CD4-positive, alpha-beta T cell treated with Interleukin-21 for 1 hour (primary cell): Measurements from ENCODE around the gene OR4K5.
"Not testable (repeated sequence)": the region's sequence is repeated elsewhere in the genome, so short reads cannot be mapped to it uniquely, and the experiment has no call there.

ENCODE experiments used
- DNase-seq: peaks from one replicate; pipeline ENCODE4 v3.0.0-alpha.2; 2020

OR4K5 gene, protein sequence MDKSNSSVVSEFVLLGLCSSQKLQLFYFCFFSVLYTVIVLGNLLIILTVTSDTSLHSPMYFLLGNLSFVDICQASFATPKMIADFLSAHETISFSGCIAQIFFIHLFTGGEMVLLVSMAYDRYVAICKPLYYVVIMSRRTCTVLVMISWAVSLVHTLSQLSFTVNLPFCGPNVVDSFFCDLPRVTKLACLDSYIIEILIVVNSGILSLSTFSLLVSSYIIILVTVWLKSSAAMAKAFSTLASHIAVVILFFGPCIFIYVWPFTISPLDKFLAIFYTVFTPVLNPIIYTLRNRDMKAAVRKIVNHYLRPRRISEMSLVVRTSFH

DNA sequence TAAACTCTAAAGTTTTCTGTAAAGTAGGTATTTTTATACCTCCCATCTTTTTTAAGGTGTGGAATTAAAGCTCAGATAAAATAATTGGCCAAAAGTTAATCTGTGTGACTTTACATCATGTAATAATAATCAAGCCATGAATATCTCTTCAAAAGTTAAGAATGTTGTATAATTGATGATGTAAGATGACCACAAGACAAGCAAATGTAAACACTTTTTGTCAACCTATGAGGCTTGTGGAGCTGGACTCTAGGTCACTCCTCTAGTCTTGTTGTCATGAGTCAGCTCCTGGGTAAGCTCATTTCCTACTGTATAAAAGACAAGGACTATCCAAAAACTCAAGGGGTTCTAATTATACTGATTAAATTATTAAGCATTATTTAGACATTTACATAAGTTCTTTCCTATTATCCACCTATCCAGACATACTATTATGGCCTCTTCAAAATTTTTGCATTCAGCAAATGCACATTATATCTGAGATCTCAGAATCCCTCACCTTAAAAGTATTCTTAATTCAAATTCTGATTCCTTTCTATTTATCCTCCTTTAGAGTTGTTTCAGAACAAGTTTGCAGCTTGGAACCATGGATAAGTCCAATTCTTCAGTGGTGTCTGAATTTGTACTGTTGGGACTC is at the start of gene OR4K5:
OR4K5 (plus strand) TSS at position 587 of the 637 bp plus-strand sequence; CDS start at position 587, 0 bp downstream.
- no peak for DNase-seq

DNA sequence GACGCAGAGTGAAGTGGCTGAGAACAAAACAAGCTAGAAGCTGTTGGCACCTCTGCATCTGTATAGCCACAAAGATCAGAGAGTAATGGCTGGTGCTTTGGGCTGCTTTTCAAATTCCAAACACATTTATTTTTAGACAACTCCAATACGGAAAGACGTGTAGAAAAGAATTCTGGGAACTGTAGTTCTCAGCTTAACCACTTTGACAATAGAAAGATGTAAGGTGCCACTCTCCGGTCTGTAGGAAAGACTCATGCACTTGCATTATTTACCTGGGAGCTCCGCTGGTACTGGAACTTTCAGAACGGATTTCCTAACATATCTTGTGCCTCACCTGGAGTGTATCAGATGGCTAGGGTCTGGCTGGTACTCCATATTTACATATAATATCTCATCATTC is 47.2 kb upstream of the OR4K5 start:
- DNase-seq, result no peak

DNA sequence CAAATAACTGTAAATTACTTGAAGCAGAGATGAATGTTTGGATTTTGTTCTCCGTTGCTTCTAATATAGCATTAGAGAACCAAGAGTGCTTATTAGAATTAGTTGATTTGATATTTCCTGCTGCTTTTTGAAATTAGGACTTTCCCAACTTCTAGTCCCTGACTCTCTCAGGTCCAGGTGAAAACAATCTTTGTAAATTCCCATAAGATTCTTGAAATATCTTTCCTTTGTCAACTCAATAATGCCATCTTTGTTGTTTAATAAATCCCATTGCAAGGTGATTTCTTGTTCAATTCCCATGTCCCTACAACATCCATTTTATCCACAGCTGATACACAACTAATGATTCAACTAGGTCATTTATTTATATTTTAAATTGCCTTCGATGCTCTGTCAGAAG is 45.6 kb upstream of the OR4K5 start, which contains the start of gene OR4K2:
OR4K2 (plus strand) TSS at position 301 of the 400 bp plus-strand sequence. CDS start 1,126 bp downstream, outside the sequence.
- DNase-seq, result no peak

DNA sequence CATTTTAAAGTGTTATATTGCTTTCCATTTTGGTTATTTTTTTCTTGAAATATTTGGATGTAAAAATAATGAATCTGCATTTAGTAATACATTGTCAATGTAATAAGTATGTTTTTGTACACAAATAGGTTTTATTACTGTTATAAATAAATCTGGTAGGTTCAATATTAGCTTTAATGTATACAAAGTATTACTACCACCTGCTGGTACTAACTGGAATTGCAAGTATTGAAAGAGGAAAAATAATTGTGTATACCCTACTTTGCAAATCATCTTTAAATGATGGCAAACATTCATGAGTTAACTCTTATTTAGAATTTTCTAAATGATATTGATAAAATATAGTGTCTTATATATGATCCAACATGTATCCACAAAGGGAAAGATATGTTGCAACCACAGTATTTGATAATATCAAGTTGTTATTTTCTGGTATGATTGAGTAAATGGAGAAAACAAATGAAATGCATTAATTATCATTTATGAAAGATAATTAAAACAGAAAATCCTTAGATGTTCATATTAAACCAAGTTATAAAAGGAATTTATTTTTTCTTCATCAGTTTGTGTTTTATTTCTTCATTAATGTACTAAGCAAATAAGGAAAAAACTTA is 42.3 kb upstream of the OR4K5 start:
- peak; percentile 25 for DNase-seq

DNA sequence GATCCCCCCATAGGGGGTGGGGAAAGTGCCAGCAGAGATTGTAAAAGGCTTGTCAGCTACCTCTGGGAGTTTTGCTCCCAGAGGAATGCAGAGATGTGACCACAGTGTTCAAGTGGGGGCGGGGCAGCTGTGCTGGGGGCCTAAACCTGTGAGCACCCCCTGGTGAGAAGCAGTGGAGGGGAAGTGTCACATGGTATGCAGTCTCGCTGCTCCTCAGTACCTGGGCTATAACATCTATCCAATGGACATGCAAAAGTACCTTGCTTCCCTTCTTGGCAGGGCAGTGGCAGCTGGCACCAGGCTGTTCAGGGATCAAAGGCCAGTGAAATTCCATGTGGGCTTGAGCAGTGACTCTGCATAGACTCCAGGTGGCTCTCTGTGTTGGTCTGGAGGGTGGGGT is 25.1 kb upstream of the OR4K5 start:
- DNase-seq, result no peak

DNA sequence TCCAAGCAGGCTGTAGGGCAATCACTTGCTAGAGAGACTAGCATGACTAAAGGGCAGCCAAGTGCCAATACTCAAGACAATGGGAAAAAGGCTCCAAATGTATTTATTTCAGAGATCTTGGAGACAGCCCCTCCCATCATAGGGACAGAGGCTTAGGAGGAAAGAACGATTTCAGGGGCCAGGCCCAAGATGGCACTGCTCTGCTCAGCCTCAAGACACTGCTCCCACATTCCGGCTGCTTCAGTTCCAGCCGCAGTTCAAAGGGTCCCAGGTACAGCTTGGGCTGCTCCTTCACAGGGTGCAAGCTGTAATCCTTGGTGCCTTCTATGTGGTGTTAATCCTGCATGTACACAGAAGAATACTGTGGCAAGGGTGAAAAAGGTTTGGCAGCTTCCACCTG is 19.4 kb upstream of the OR4K5 start:
- DNase-seq, result no peak

DNA sequence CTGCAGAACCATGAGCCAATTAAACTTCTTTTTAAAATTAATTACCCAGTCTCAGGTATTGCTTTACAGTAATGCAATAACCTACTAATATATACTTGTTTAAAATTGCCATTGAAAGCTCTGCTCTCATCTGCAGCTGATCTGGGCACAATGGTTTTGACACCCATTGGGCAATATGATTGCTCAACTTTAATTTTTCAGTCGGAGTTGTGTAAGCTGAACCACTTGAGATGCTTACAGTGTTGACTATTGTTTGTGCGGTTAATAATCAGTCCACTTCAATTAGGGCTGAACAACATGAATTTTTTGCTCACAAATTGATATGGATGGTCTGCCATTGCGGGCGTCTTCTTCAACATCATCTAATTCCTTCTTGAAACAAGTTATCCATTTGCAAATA is 18.0 kb upstream of the OR4K5 start:
- no peak for DNase-seq

DNA sequence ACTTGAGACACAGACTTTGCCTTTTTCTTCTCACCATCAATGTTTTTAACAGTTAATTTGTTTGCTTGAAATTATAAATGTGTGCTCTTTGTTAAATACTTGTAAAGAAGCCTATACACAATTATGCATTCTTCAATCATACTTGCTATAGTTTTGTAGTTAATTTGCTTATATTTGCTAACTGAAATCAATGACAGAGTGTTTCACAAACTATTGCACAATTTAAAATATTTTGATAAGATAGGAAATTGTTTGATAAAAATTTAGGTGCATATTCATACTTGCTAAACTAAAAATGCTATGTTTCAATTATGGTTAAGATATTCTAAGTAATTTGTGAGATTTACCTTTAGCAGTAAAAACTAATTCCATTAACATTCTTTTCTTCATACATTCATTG is 13.7 kb upstream of the OR4K5 start:
- DNase-seq, result no peak

DNA sequence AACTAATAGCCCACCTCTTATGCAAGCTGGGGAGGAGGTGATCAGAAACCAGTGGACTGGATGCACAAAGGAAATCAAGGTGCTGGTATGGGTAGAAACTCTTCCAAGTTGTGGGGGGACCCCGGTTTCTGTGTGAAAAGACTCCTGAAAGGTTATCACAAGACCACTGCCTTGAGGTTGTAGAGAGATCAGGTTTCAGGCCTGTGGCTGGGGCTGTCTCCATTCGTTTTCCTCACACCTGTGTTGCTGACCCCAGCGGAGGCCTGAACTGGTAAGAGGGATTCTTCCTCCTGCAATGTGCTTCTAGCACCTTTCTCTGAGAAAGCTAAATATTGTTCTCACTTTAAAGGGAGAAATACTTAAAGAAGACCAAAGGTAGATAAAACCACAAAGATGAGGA is 9.3 kb upstream of the OR4K5 start:
- DNase-seq, result no peak

DNA sequence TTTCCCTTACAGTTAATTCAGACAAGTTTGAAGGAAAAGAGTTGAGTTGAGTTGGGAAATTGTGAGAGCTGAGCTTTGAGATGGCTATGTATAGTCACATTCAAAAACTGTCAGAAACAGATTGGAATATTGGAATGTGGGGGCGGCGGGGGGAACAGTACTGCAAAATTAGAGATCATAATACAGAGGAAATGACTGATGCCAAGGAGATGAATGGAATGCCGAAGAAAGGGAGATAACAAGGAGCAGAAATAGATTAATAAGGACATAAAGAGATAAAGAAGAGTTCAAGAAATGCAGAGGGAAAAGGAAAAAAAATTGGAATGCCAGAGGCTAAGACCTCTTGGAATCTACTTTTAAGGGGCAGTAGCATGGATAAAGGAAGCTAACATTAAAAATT is 3.2 kb upstream of the OR4K5 start:
- no peak for DNase-seq

DNA sequence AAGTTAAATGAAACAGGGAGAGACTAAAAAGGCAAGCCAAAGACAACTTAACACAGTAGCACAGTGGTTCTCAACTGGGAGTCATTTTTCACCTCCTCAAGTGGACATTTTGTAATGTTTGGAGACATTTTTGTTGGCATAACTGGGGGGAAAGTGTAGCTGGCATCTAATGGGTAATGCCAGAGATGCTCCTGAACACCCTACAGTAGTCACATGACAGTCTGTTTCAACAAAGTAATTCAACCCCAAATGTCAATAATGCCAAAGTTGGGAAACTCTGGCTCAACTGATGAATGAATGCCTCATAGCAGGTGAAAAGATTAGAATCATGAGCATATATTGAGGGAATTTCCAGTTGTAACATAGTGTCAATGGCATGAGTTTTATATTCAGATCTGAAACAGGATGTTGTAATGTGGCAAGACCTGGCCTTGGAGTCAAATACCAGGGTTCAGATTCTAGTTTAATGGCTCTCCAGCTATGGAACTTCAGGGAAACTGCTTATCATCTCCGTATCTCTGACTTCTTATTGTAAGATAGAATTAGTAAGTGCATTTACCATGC is 2.4 kb upstream of the OR4K5 start:
- DNase-seq, result no peak

DNA sequence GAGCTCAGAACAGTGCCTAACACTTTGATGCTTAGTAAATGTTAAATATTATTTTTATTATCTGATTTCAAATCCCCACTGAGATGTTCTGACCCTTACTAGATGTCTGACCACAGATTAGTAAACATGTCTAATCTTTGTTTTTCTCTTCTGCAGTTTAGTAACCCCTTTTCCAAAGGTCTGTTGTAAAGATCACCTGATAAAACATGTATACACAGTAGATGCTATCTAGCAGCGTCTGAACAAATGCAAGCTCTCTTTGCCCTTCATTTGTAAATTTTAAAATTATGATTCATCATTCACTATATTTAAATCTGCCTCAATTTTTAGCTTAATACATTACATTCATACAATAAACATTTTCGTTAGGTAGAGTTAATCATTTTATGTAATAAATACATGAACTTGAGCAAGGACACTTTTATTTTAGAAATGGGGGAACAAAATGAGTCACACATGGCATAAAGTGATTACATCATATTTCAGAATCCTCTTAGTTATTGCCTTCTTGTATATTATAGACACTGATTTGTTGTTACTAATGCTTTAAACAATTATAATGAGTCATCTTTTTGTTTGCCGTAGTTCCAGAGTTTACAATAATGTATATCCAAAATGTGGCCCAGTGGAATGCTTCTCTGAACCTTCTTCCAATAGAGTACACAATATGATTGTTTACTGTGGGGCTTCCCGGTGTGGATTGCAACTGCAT is 1.7 kb upstream of the OR4K5 start:
- DNase-seq, result no peak

DNA sequence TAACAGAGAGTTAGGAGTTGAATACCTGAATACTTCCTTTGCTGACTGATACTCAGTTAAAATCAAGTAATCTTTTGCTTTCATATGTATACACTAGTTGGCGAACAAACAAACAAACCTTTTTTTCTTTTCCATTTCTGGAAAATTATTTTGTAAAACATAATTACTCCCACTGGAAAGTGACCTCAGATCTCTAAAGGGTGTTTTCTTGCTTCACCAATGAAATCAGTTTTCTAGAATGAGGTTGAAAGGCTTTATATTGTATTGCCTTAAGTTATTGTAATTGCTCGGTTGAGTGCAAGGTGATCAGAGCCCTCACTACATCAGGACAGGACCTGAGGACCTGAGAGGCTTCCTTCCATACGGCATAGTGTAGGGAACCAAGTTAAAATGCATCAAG is 10.2 kb downstream of the OR4K5 start, which contains the start of gene OR4K1:
OR4K1 (plus strand) TSS at position 301 of the 400 bp plus-strand sequence. CDS start 4,750 bp downstream, outside the sequence.
- DNase-seq, result no peak

DNA sequence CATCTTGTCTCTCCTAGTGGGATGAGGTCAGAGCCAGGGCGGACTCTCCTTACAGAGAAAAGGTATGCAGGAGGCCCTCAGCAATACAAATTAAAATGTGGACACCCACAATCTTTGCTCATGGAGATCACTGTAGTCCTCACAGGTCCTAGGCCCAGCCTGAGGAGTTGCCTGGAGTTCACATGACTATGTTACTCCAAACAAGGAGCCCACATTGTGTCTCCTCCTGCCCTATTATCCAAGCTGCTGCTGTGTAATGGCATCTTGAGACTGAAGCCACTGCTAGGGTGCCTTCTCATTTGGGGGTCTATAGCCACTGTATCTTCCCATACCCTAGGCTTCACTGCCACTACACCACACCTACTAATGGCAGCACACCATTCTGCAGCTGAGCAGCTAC is 21.3 kb downstream of the OR4K5 start:
- DNase-seq, result no peak

DNA sequence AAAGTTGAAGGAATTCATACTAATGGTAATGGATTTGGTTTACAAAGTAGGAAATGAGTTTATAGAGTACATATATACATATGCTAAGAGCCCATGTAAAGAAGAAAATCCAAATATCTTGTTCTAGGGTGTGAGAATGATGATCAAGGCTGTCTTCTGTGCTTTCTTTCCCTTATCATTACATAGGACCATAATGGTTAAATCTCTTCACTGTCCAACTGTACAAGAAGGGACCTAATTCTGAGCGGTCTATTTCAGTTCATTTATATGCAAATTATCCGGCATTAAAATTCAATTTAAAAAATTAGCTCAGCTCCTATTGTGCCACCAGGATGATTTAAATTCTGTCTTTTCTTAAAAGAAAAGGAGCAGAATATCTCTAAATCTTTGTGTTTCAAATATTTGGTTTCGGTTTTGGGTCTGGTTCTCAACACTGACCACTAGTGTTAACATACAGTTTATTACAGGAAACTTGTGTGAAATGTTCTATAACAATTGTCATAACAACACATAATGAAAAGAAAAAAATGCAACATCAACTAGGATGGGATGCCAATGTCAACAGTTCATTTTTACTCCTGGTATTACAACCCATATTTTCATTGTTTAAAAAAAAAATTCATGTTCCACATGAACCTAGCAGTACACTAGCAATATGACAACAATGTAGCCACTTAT is 27.1 kb downstream of the OR4K5 start:
- DNase-seq, result peak; percentile 4

DNA sequence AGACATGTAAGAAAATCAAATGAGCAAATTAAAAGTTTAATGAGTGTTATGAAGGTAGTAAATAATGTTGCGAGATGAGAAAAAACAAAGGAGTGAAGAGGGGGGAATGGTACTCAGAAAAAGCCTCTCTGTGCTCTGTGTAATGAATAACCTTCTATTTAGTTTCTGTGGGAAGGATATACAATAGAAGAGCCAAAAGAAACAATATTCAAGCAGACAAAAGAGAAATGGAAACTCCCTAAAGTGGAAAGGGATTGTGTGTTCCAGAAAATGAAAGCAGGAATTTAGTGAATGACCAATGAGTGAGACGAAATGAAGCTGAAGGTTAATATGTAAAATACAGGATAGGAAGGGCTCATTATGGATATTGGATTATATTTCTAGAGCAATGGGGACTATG is 28.8 kb downstream of the OR4K5 start:
- no peak for DNase-seq

DNA sequence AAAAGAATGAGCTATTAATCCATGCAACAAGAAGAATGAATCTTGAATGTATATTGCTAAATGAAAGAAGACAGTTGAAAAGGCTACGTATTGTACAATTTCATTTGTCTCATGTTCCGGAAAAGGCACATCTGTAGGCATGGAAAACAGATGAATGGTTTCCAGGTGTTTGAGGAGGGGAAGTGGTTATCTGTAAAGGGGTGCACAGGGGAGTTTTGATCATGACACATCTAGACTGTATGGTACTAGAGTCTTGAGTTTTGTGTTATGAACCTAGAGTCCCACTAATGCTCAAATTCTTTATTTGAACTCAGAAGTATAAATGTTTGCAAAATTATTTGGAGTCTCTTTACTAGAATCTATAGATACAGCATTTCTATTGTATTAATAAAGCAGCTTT is 49.3 kb downstream of the OR4K5 start:
- DNase-seq, result not testable (repeated sequence)
